Omental fat pad (tissue), 4 donors: ENCODE measurements around the gene ITPRIP. TPM values are rescaled to one million over a fixed set of nuclear protein-coding genes. Genes with fewer than 3 reads are reported as not detected.
A peak's percentile ranks its signal among the peaks of the same experiment; 100 is the strongest.

ENCODE experiments used
- ATAC-seq: fragments of 150-250 bp; one replicate; pipeline ENCODE4 v1.9.1; 2016; ENCODE audit warnings: mild to moderate bottlenecking, moderate library complexity; ENCODE audit not compliant: low FRiP score
- DNase-seq: peaks from one replicate; pipeline ENCODE4 v3.0.0-alpha.2; 2019; ENCODE audit warnings: low spot score
- total RNA-seq, 4 donors: library from RNA; depleted of rRNA; stranded (reverse); fragments of >200 nt; gene quantifications; one replicate each; pipeline ENCODE4 v1.1.0, GENCODE V29; 2016
- TF ChIP-seq, protein P1 (sequence below), 3 donors: fragments of 450-650 bp; IDR thresholded peaks; one replicate each; pipeline ENCODE4 v1.5.1; 2016 to 2017; ENCODE audit warnings: antibody characterized with exemption in 3 of 3, mild to moderate bottlenecking in 3 of 3, moderate library complexity in 2 of 3

ITPRIP gene
- total RNA-seq, 4 donors from 2014 or later, result 23.4 to 66.2 (median 49.9) TPM

DNA sequence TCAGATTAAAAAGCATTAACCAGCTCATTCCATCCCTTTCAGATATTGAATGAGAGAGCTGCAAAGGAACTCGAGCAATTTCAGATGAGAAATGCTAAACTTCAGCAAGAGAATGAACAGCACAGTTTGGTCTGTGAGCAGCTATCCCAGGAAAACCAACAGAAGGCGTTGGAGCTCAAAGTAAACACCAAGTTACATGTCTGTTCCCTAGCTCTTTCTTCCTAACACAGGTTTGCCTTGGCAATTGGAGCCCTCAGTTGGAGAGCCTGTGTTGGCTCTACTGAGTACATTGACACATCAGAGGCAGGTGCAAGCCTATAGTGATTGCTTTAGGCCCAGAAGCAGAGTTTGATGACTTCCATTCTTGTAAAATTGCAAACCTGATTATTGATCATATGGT, 30.1 kb upstream of the ITPRIP start:
- TF ChIP-seq, protein P1, sequence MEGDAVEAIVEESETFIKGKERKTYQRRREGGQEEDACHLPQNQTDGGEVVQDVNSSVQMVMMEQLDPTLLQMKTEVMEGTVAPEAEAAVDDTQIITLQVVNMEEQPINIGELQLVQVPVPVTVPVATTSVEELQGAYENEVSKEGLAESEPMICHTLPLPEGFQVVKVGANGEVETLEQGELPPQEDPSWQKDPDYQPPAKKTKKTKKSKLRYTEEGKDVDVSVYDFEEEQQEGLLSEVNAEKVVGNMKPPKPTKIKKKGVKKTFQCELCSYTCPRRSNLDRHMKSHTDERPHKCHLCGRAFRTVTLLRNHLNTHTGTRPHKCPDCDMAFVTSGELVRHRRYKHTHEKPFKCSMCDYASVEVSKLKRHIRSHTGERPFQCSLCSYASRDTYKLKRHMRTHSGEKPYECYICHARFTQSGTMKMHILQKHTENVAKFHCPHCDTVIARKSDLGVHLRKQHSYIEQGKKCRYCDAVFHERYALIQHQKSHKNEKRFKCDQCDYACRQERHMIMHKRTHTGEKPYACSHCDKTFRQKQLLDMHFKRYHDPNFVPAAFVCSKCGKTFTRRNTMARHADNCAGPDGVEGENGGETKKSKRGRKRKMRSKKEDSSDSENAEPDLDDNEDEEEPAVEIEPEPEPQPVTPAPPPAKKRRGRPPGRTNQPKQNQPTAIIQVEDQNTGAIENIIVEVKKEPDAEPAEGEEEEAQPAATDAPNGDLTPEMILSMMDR (IDR thresholded peaks at IDR 0.05), result no peak
- ATAC-seq, result no peak
- DNase-seq, result no peak

DNA sequence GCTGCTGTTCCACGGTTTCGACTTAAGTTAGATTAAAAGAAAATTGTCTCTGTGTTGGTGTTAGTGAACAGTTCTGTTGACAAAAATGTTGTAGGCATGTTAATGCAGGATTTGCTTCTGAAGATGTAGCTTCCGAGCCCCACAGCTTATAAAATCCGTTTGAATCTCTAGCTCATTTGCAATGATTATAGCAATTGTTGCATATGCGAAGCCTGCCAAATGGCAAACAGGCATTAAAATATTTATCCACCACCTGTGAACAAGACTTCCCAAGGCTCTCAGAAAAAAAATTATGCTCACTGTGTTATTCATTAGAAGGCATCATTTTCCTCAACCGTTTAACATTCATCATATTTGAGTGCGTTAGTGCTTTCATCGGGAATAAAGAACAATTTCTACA, 29.6 kb upstream of the ITPRIP start:
- TF ChIP-seq, protein P1 (IDR thresholded peaks at IDR 0.05), result no peak
- no peak for ATAC-seq

DNA sequence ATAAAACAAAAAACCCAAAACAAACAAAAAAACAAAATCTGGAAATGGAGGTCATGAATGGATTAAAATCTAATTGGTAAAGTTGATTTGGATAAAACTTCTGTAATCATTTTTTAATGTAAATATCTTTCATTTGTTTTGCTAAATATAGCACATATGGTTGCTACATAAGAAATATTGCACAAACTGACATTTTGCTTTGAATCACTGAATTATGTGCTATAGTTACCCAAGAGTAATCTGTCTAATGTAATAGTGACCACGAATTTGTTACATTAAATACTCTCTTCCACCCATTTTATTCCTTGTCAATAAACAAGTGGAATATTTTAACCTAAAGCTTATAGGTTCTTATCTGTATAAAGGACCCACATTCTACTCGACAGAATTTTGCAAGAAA, 21.5 kb upstream of the ITPRIP start:
- DNase-seq (no peak), ATAC-seq (no peak)
- TF ChIP-seq, protein P1 (IDR thresholded peaks at IDR 0.05), result no peak

More for the DNA sequence above, 29.6 kb upstream of the ITPRIP start:
- DNase-seq, result no peak

DNA sequence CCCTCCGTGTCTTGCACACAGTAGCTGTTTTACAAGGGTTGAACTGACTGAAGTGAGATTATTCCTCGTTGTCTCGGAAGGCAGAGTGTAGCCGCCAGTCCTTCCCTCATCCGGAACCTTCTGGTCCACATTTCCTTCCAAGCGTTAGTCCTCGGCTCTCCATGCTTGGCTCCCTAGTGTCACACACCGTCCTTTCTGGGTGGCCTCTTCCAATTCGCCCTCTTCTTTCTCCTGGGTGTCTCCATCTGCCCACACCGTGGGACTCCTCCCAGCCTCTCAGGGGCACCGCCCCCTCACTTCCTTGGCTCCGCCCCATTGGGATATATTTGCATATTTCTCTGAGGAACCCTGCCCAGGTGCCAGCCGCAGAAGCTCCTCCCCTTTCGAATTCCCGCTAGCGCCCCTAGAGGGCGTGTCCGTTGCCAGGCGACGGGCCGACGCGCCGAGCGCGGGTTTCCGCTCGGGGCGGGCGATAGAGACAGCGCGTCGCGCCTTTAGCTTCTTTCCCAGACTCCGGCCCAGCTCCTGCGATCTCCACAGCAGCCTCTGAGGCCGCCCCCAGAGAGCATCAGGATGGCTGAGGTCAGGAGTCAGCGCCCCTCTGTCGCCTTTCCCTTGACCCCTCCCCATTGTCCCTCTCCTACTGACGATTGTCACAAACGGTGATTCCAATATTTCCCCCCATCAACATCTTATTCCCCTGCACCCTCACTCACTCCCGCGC, 15.2 kb upstream of the ITPRIP start, which contains the start of gene CFAP58:
Gene CFAP58, plus strand, starts transcription at position 509 of the 724 bp plus-strand sequence. Its CDS starts 65 bp downstream, at position 574.
- DNase-seq (peak; percentile 77), ATAC-seq (peak; percentile 94)
- TF ChIP-seq, protein P1 (IDR thresholded peaks at IDR 0.05), result peak in 1 of 3 donors; percentile 11

DNA sequence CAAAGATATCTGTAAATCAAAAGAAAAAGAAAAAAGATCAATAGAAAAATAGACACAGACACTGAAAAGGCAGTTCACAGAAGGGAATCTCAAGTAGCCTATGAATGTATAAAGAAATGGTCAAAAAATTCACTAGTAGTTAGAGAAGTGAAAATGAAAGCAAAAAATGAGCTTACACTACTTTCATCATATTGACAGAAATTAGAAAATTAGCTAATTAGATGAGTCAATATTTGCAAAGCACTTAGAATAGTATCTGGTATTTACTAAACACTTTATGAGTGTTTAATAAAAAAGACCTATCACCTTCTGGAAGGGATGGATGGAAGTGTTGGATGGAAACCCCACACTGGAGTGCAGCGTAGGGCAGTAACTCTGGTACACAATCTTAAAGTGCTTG, 13.7 kb upstream of the ITPRIP start:
- ATAC-seq, result no peak
- TF ChIP-seq, protein P1 (IDR thresholded peaks at IDR 0.05), result no peak
- no peak for DNase-seq

DNA sequence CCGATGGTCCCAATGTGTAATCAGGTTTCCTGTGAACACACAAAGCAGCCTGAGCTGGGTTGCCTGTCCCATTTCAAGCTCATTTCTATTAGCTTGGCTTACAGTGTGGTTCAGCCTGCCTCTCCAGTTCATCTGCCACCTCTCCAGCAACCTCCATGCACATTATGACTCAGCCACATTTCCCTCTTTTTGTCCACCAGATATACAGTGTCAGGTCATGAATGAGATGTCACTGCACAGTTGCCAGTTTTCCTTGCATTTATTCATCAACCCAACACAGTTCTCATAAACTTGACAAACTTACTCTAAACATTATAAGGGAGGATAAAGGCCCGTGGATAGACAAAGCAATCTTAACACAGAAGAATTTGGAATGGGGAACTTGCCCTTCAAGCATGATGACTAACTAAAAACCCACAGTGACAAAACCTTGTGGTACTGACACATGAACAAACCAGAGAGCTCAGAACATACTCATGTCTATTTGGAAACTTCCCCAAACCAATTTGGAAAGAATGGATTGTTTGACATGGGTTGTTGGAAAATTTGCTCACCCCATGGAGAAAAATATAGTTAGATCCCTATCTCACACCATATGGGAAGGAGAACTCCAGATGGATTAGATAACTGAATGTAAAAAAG, 12.9 kb upstream of the ITPRIP start:
- ATAC-seq (no peak), DNase-seq (no peak)
- TF ChIP-seq, protein P1 (IDR thresholded peaks at IDR 0.05), result no peak
